Osteocyte (in vitro differentiated cells): ENCODE measurements around the gene GNG11. TPM values are rescaled to one million over a fixed set of nuclear protein-coding genes. Genes with fewer than 3 reads are reported as not detected.

ENCODE experiments used
- DNase-seq: peaks from one replicate; pipeline ENCODE4 v3.0.0; 2021; ENCODE audit warnings: mixed read lengths; ENCODE audit not compliant: unreplicated experiment; ENCODE audit errors: extremely low spot score
- H3K27ac Mint-ChIP-seq: one replicate; pipeline ENCODE4 v1.8.0; 2021; ENCODE audit warnings: mild to moderate bottlenecking, mixed read lengths; ENCODE audit not compliant: unreplicated experiment
- H3K27me3 Mint-ChIP-seq: one replicate; pipeline ENCODE4 v1.8.0; 2021; ENCODE audit warnings: mixed read lengths; ENCODE audit not compliant: unreplicated experiment
- H3K36me3 Mint-ChIP-seq: one replicate; pipeline ENCODE4 v1.8.0; 2021; ENCODE audit warnings: mixed read lengths; ENCODE audit not compliant: unreplicated experiment
- H3K4me1 Mint-ChIP-seq: one replicate; pipeline ENCODE4 v1.8.0; 2021; ENCODE audit warnings: mixed read lengths; ENCODE audit not compliant: unreplicated experiment
- H3K4me3 Mint-ChIP-seq: one replicate; pipeline ENCODE4 v1.8.0; 2021; ENCODE audit warnings: mild to moderate bottlenecking, moderate library complexity, mixed read lengths; ENCODE audit not compliant: unreplicated experiment
- H3K9me3 Mint-ChIP-seq: one replicate; pipeline ENCODE4 v1.8.0; 2021; ENCODE audit warnings: mixed read lengths; ENCODE audit not compliant: unreplicated experiment
- total RNA-seq: library from RNA; stranded (reverse); gene quantifications from 2 replicates; pipeline ENCODE4 v1.2.1, GENCODE V29; 2021
- TF ChIP-seq, protein P1 (sequence below): fragments of 200-600 bp; sonication (generic); IDR thresholded peaks from 2 replicates; pipeline ENCODE4 v1.5.0; 2021; ENCODE audit warnings: antibody characterized with exemption, mild to moderate bottlenecking, moderate library complexity

The GNG11 gene
- total RNA-seq, 1 donor from 2014 or later = 49.7 TPM

DNA sequence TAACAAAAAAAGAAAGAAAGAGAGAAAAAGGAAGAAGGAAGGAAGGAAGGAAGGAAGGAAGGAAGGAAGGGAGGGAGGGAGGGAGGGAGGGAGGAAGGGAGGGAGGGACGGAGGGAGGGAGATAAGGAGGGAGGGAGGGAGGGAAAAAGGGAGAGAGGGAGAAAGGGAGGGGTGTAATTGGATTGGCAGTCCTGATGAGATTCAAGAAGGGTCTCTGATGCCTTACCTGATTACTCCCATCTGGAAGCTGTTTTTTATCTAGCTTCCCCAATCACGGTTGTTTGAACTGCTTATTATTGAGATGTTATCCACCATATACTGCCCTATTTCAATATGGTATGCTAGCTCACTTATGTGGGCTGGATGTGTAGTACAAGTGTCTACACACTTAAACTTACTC is 27.3 kb downstream of the GNG11 start:
- no peaks in the 10 kb centered on the region for H3K9me3 Mint-ChIP-seq
- H3K27ac Mint-ChIP-seq = no peak overlapping the region
- DNase-seq = no peak
- no peaks in the 10 kb centered on the region for H3K36me3 Mint-ChIP-seq
- no peaks in the 10 kb centered on the region for H3K27me3 Mint-ChIP-seq
- no peak overlapping the region for H3K4me3 Mint-ChIP-seq
- TF ChIP-seq, protein P1, sequence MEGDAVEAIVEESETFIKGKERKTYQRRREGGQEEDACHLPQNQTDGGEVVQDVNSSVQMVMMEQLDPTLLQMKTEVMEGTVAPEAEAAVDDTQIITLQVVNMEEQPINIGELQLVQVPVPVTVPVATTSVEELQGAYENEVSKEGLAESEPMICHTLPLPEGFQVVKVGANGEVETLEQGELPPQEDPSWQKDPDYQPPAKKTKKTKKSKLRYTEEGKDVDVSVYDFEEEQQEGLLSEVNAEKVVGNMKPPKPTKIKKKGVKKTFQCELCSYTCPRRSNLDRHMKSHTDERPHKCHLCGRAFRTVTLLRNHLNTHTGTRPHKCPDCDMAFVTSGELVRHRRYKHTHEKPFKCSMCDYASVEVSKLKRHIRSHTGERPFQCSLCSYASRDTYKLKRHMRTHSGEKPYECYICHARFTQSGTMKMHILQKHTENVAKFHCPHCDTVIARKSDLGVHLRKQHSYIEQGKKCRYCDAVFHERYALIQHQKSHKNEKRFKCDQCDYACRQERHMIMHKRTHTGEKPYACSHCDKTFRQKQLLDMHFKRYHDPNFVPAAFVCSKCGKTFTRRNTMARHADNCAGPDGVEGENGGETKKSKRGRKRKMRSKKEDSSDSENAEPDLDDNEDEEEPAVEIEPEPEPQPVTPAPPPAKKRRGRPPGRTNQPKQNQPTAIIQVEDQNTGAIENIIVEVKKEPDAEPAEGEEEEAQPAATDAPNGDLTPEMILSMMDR = no peak
- peaks cover 21% of the 10 kb centered on the region for H3K4me1 Mint-ChIP-seq

DNA sequence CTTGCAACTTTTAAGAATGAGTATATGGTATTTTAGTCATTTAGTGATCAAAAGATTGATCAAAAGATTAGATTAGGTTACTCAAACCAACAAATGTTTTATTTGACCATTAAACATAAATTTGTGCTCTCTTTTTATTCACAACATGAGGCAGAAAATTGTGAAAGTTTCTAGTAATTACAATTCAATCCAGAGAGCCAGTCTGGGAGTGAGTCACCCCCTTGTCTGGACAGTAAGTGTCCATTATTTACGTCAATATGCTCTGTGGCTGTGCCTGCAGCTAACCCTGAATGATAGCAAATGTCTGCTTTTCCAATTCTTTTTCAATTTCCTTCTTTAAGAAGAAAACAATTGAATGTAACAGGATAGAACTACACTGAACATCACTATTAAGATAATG is 27.9 kb downstream of the GNG11 start:
- TF ChIP-seq, protein P1 = no peak
- no peak for DNase-seq
- Mint-ChIP-seq H3K27ac (no peak overlapping the region), H3K4me1 (peaks cover 16% of the 10 kb centered on the region), H3K27me3 (no peaks in the 10 kb centered on the region), H3K4me3 (no peak overlapping the region), H3K9me3 (no peaks in the 10 kb centered on the region), H3K36me3 (no peaks in the 10 kb centered on the region)

DNA sequence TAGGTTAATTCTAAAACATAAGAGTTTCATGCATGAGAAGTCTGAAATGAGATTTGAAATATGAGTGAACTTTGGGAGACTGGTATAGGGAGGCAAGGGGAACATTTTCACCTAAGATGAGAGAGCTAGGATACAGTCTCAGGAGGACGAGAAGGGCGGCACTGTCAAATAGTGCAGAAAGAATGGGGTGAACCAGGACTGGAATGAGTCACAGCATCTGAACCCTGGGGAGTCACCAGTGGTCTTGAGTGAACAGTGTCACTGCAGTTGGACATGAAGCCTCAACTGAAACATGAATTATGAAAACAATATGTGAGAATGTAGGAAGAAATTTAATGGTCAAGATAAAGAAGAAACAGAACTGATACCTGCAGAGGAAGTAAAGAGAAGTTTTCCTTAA is 33.8 kb downstream of the GNG11 start:
- Mint-ChIP-seq H3K27ac (no peak overlapping the region), H3K27me3 (no peaks in the 10 kb centered on the region), H3K36me3 (no peaks in the 10 kb centered on the region), H3K9me3 (no peaks in the 10 kb centered on the region), H3K4me3 (no peak overlapping the region), H3K4me1 (no peaks in the 10 kb centered on the region)
- DNase-seq = no peak
- TF ChIP-seq, protein P1 = no peak

DNA sequence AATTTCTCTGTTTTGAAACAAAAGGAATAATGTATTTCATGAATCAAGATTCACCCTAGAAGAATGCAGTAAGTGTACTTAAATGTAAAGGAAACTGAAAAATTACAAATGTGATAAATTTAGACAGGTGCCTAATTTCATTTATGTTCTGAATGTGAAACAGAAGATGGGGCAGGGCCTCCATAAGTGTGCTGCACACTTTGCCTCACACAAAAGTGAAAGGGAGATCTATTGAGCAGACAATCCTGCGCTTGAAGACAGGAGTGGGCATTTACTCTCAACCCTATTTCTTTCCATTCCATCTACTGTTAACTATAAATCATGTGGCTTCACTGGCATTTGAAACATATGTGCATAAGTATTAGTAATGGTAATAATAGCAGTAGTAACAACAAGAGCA is 36.2 kb downstream of the GNG11 start:
- no peak for DNase-seq
- Mint-ChIP-seq H3K27me3 (no peaks in the 10 kb centered on the region), H3K4me3 (no peak overlapping the region), H3K4me1 (no peaks in the 10 kb centered on the region), H3K9me3 (no peaks in the 10 kb centered on the region), H3K27ac (no peak overlapping the region), H3K36me3 (no peaks in the 10 kb centered on the region)
- TF ChIP-seq, protein P1 = no peak

DNA sequence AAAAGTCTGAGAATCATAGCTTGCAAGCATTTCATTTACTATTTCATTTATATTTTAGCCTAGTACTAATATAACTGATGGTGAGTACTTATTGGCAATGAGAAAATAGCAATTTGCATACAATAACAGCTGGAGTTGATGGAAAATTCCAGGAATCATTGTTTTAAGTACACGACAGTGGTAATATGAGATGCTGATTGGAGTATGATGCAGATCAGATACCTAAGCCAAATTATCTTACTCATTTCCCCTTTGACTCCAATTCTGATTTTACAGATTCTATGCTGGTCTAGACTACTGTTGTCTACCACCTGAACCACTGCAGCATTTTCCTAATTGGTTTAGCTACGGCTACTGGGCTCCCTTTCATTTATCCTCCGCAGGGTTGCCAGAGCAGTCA is 36.7 kb downstream of the GNG11 start:
- H3K36me3 Mint-ChIP-seq = no peaks in the 10 kb centered on the region
- TF ChIP-seq, protein P1 = no peak
- H3K27me3 Mint-ChIP-seq = no peaks in the 10 kb centered on the region
- no peak for DNase-seq
- no peak overlapping the region for H3K27ac Mint-ChIP-seq
- H3K4me1 Mint-ChIP-seq = no peaks in the 10 kb centered on the region
- H3K9me3 Mint-ChIP-seq = no peaks in the 10 kb centered on the region
- no peak overlapping the region for H3K4me3 Mint-ChIP-seq
